Mammary epithelial cell (primary cell): Measurements from ENCODE around the gene SCN1B.

Experiments used
- CTCF ChIP-seq, 2 donors: IDR thresholded peaks in 1 of 2; conservative IDR thresholded peaks in 1 of 2; 2 replicates each; pipeline ENCODE4 v1.5.1; 2011 to 2012; ENCODE audit warnings: inconsistent platforms in 2 of 2, low read length in 2 of 2, mild to moderate bottlenecking in 2 of 2, control low read depth in 1 of 2, low read depth in 1 of 2; ENCODE audit not compliant: insufficient read depth in 1 of 2; ENCODE audit errors: extremely low read depth in 1 of 2
- EZH2 ChIP-seq: IDR thresholded peaks from 2 replicates; pipeline ENCODE4 v1.6.1; 2012; ENCODE audit warnings: low read length, inconsistent platforms, borderline replicate concordance

GRCh38 chr19:35023428-35023827, 6.8 kb upstream of the SCN1B start:
- TF ChIP-seq CTCF (conservative IDR thresholded peaks at IDR 0.05 in 1 of 2, IDR thresholded peaks at IDR 0.05 in 1 of 2; ENCODE audit: extremely low read depth in 1 of 2, insufficient read depth in 1 of 2, low read depth in 1 of 2, low read length in 2 of 2) = no peak
- TF ChIP-seq EZH2 = no peak
